NCI-H2107 treated with DMSO at 0.1 percent for 48 hours (cell line): ENCODE data around the gene LMNTD2.

ENCODE experiments used
- DNase-seq: peaks from one replicate; lab custom pipeline; 2025; ENCODE audit not compliant: unreplicated experiment; lab: John Stamatoyannopoulos, UW

The LMNTD2 gene

DNA sequence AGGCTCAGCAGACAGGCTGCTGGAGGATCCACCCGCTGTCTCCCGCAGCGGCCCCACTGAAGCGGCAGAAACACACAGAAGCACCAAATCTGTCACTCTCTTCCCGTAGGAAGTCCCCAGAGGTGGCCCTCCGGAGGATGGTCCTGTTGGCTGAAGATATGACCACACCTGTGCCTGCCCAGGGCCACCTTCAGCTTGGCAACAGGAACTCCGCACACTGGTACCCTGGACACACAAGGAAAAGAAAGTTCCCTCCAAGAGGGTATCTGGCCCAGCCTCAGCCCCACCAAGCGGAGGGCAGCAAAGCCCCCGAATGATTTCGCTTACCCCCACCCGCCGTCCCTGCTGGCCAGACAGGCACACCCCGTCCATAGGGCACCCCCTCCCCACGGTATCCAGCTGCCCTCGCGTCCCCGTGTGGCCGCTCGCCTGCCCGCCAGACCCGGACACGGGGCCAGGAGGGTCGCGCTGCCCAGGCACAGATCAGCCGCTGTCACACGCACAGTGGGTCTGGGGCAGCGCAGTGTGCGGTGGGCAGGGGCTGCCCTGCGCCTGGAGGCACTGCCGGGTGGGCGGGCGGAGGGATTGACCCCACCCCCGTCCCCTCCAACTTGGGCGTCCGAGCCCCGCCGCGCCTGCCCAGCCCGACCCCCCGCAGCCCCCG lies 7.2 kb upstream of the LMNTD2 start:
- no peak for DNase-seq

DNA sequence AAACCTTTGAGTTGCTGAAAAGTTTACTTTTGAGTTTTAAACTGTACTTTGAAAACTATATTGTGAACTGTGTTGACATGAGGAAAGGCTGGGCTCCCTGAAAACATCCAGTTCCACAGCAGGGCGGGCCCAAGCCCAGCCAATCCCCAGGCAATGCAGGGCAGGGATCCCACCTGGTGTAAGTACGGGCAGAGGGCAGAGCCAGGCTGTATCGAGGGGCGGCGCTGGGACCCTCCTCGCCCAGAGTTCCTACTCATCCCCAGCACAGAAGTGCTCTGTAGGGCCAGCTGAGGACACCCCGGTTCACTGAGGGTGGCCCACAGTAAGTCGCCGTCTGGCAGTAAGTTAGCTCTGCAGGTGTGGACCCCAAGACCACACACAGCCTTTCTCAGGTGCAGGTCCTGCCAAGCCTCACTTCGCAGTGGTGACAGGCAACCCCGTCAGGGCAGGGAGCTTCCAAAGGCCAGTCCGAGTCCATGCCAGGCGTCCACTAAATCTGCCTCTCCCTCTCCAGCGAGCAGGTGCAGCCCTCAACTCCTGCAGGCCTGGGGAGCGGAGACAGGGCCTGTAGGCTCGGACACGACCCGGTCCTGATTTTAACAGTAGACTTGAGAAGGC lies 6.6 kb upstream of the LMNTD2 start:
- no peak for DNase-seq

DNA sequence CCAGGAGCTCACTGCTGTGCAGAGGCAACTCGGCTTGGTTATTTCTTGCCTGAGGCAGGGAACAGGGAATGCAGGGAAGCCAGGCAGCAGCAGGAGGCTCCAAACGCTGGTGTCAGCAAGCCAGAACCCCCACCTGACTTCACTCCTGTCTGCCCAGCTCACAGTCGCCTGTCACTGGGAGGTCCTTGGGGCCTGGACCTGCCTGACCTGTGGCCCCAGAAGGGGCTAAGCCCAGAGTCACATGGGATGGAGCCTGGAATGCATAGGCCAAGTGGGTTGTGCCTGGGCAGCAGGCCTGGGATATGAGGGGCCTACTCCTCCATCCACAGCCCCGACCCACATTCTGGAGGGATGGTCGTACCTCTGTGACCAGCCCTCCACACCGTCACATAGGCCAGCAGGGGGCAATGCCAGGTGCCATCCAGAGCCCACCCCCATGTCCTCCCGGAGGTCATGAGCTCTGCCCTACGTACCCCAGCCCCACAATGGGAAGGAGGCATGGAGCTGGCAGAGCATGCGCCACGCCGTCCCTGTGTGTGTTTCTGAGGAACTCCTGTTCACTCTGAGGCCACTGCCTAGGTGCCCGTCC lies 5.5 kb upstream of the LMNTD2 start:
- DNase-seq: no peak

DNA sequence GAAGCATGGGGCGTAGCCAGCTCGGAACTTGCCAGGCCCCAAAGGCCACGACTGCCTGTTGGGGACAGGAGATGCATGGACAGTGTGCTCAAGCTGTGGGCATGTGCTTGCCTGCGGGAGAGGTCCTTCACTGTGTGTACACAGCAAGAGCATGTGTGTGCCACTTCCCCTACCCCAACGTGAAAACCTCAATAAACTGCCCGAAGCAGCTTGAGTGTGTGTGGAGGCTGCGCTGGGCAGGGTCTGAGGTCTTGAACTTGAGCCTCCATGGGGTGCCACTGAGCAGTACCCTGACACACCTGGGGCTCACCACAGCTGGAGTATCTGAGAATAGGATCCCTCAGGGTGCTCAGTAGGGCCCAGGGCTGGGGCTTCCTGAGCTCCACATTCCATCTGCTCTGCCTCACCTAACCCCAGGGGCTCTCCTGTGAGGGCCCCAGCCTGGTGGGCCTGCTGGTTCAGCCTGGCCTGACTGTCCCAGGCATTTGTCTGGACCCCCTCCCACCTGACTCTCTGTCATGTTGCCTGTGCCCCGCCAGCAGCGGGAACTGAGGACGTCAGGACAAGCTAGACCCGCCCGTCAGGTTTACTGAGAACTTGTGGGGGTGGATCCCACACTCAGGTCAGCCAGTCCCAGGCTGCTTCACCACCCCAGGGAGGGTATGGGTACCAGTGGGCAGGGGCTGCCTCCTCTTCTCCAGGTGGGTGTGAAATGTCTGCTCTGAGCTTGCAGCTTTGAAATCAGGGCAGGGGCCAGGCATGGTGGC lies 3.5 kb upstream of the LMNTD2 start:
- no peak for DNase-seq

DNA sequence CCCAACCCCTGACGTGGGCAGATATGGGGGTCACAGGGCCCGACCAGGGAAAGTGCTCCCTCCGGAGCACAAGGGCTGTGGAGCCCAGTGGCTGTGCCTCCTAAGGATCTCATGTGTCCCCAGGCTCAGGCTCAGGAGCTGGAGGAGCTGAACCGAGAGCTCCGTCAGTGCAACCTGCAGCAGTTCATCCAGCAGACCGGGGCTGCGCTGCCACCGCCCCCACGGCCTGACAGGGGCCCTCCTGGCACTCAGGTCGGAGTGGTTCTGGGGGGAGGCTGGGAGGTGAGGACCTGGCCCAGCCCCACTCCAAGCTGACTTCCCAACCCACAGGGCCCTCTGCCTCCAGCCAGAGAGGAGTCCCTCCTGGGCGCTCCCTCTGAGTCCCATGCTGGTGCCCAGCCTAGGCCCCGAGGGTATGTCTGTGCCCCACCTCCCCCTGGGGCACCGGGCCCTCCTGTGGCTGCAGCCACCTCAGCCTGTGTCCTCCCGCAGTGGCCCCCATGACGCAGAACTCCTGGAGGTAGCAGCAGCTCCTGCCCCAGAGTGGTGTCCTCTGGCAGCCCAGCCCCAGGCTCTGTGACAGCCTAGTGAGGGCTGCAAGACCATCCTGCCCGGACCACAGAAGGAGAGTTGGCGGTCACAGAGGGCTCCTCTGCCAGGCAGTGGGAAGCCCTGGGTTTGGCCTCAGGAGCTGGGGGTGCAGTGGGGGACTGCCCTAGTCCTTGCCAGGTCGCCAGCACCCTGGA lies 2.7 kb upstream of the LMNTD2 start:
- DNase-seq: no peak

DNA sequence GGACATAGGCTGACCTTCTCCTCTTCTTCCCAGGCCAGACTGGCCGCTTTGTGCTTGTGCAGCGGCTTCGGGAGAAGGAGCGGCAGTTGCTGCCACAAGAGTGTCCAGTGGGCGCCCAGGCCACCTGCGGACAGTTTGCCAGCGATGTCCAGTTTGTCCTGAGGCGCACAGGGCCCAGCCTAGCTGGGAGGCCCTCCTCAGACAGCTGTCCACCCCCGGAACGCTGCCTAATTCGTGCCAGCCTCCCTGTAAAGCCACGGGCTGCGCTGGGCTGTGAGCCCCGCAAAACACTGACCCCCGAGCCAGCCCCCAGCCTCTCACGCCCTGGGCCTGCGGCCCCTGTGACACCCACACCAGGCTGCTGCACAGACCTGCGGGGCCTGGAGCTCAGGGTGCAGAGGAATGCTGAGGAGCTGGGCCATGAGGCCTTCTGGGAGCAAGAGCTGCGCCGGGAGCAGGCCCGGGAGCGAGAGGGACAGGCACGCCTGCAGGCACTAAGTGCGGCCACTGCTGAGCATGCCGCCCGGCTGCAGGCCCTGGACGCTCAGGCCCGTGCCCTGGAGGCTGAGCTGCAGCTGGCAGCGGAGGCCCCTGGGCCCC lies 1.6 kb upstream of the LMNTD2 start:
- no peak for DNase-seq

DNA sequence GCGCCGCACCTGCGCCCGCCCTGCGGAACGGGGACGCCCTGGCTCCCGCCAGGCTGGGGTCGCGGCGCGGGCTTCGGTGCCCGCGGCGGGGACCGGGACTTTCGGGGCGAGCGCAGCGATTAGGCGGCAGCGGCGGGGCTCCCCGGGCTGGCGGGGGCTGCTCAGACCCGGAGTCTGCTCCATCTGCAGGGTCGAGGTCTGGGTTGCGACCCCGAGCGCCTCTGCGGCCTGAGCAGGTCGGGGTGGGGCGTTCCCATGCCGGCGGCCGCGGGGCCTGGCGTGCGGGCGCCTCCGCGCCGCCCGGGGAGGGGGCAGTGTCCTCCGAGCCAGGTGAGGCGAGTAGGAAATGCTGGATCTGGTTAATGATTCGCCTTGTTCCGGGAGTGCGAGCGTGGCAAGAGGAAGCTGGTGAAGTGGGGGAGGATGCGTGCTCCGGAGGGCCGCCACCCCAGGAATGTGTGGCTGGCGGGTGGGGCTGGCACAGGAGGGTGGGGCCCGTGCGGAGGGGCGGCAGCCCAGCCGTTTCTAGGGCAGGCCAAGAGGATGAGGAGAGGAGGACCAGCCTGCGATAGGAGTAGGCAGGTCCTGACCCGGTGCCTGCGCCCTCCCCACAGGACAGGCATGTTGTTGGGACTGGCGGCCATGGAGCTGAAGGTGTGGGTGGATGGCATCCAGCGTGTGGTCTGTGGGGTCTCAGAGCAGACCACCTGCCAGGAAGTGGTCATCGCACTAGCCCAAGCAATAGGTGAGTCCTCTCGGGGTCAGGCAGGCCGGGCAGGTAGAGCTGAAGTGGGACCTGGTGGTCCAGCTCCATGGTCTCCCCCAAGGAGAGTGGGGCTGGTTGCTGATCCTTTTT lies 838 bp upstream of the LMNTD2 start:
- no peak for DNase-seq

DNA sequence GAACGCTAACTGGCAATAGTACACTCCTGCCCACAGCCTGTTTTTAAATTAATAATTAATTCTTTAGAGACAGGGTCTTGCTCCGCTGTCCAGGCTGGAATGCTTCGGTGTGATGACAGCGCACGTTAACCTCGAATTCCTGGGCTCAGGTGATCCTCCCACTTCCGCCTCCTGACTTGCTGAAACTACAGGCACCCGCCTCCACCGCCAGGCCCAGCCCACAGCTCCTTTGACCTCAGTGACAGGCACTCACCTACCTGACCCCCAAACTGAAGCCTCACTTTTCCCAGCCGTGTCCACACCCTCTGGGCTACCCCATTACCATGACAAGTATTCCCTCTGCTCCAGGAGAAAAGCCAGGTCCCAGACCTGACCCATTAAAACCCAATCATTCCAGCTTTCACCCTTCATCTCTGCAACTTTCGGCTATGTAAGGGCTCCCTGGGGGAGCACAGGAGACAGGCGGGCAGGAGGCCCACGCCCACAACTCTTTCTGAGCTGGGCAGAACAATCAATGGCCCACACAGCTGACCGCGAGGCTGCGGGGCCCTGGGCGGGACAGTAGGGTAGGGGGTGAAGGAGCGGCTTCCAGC lies 730 bp downstream of the LMNTD2 start:
- no peak for DNase-seq

DNA sequence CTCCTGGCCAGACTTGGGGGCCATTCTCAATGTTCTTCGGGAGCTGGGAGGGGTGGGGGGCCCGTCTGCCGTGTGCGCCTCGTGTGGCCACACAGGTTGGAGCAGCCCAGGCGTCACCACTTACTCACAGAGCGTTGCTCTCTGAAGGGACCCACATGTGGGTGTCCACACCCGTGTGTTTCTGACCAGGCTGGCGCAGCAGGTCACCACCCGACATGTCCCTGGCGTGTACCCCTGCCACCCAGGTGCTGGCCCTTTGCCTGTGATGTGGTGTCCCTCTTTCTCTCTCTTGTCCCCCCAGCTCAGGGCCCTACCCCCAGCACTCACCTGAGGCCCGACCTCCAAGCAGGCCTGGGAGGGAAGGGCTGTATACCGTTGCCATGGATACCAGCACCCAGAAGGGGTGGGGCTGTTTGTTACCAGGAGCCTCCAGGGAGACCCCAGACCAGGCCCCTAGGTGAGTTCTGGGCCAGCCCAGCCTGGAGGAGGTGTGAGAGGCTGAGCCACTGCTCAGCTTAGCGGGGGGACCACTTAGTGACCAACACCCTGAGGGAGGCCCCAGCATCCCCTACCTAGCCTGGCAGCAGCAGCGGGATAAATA lies 1.4 kb downstream of the LMNTD2 start:
- DNase-seq: no peak

DNA sequence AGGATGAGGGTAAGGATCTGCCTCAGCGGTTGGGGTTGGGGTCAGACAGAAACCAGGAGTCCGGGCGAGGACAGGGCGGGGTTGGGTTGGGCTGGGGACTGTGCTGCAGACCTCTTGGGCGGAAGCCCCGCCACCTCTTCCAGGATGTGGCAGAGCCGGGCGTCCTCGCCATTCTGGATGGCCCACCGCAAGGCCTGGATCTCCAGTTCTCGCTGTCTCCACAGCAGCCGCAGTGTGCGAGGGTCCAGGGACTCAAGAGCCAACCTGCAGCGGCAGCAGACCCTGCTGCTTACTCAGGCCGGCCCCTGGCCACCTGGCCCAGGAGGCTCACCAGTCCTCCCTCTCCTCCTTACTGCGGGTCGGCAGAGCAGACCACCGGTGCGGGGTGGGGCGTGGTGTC lies 2.0 kb downstream of the LMNTD2 start:
- no peak for DNase-seq

DNA sequence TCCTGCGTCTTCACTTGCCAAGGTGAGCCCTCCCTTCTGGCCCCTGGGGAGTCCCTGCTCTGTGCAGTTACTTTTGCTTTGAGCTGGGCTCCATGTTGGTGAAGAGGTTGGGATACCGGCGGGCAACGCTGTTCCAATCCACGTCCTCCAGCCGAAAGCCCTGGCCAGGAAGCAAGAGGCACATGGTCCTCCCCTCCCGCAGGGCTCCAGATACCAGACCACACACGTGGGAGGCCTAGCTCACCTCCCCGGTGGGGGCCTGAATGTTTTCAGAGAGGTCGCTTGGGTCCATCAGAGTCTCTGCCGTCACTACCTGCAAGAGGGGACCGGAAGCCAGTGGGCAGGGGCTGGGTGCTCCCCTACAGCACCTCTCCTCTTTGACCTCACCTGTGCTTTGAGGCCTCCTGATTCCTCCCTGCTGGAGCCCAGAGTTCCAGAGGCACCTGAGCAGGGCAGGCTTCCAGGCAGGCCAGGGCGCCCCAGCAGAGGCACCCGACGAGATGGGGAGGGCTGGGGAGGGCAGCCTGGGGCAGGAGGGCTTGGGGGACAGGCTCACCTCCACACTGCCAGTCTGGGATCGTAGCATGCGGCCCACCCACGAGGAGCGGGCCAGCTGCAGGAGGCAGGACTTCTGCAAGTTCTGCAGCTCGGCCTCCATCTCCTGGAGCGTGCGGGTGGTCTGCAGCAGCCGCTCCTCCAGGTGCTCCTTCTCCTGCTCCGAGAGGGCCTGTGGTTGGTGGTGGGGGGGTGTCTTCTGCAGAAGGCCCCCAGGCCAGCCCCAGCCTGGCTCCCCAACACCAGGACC lies 3.0 kb downstream of the LMNTD2 start:
- no peak for DNase-seq

DNA sequence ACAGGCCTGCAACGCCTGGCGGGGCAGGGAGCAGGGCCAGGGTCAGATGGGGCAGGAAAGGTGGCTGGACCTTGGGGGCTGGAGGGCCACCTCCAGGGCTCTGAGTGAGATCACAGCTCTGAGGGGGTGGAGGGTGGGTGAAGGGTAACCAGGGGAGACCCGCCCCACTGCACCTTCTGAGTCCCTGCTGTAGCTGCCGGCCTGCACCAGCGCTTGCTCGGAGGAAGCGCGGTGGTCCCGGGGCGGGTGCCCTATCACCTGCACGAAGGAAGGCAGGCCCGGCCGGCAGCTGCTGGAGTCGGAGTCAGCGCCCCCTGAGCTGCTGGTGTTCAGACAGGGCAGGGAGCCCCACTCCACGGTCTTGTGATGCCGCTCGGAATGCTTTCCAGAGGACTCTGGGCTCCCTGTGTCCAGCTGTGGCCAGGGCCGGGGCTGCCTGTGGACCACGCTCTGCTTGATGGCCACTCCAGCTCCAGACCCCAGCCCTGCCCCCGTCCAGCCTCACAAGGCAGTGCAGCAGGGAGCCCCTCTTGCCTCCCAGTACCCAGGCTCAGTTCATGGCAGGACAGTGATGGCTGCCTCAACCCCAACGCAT lies 3.8 kb downstream of the LMNTD2 start:
- DNase-seq: no peak

DNA sequence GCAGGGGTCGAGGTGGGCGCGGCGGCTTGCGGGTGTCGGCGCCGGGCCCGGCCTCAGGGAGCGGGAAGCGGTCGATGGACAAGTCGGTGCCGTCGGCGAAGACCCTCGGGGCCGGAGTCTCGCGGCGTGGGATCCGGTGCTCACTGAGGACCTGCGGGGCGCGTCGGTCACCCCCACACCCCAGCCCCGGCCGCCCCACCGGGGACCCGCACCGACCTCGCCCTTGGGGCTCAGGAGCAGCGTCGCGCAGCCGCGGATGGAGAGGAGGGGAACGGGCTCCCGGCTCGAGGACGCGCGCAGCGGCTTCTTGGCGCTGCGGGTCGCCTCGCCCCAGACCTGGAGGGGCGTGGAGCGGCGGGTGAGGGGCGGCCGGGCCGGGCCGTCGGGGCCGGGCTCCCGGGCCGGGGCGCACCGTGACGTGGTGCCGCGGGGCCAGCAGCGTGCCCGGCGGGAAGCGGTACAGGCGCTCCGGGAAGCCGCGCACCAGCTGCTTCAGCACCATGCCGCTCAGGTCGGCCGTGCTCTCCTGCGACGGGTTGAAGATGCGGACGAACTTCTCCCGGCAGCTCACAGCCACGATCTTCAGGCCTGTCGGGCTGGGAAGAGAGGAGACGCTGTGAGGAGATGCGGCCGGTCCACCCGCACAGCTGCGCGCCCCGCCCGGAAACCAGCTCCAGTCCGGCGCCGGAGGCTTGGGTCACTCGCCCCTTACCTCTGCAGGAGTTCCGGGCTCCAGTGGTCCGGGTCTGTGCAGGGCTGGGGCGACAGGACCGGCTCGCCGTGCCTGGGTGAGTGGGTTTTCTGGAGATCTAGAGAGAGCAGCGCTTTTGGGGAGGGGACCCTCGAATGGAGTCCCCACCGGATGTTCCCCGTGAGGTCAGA lies 4.5 kb downstream of the LMNTD2 start:
- no peak for DNase-seq

DNA sequence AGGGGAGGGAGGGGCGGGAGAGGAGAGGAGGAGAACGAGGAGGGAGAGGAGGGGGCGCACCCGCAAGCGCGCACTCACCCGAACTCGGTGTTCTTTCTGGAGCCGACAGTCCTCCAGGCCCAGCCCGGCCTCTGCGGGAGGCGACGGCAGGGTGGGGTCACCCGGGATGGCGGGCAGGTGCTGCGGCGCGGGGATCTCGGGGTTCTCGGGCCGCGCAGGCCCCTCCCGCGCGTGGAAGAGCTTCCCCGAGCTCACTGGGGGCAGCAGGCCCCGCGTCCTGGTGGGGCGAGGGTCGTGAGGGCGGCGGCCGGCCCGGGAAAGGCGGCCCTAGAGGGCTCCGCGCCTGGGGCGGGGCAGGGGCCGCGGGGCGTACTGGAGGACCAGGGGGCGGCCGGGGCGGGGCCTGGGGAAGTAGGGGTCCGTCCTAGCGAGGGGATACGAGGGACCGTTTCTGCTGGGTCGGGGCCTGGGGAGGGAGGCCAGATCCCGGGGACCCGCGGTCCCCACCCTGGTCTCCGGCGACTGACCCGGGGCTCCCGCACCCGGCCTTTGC lies 5.2 kb downstream of the LMNTD2 start:
- no peak for DNase-seq

DNA sequence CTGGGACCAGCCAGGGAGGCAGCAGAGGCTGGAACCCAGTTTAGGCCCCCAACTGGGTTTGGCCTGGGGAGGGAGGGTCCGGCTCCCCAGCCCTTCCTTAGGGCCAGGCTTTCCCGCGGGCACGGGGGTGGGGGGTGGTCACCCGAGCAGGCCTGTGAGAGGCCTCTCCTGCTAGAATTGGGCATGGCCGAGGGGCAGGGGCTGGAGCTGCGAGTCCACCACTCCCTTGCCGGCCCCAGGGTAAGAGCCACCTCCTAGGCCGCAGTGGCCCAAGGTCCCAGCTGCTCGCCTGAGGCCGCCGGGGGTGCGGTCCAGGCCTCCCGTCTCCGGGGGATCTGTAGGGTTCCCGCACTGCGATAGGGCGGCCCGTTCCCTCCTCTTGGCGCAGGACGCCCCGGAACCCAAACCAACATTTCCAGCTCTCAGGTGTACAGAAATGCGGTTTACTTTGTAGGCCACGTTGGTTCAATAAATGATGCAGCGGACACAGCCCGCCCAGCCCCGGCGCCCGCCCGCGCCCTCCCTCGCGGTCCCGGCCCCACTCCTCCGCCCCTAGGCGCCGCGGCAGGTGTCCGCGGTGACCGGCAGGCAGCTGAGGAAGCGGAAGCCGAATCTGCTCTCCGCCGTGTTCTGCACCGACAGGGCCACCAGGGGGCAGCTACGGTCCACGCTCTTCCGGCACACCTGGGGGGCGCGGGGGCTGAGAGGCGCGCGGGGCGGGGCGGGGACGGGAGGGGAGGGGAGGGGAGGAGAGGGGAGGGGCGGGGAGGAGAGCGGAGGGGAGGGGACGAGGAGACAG lies 5.9 kb downstream of the LMNTD2 start:
- DNase-seq: peak; percentile 55

DNA sequence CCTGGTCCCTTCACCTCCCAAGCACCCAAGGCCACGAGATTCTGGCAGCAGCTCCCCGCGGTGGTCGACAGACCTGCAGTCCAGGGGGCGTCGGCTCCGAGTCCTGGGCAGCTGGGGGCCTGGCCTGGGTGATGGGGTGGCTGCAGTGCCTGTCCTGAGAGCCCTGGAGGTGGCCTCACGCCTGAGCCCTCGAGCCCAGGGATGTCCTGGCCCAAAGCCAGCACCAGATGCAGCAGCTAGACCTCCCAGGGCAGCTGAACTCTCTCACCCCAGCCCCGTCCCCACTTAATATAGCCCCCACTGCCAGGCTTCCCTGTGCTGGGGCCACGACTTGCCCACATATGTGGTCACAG lies 6.6 kb downstream of the LMNTD2 start:
- DNase-seq: no peak
